Activated CD8-positive, alpha-beta T cell treated with anti-CD3 and anti-CD28 coated beads for 36 hours (primary cell): Measurements from ENCODE around the gene PNLIPRP2. TPM values are rescaled to one million over a fixed set of nuclear protein-coding genes. Genes with fewer than 3 reads are reported as not detected.

Source experiments
- ATAC-seq: fragments of 200-7000 bp; cut with Tn5 transposase; one replicate; pipeline ENCODE4 v1.10.0; 2021; ENCODE audit warnings: mild to moderate bottlenecking, moderate library complexity
- CTCF ChIA-PET: fragments of 350-600 bp; sonication (Branson Sonifier 250); formaldehyde crosslinking; loops from one replicate; lab custom pipeline; 2021; ENCODE audit warnings: antibody characterized with exemption; lab: Charles Lee
- POLR2A ChIA-PET: fragments of 350-600 bp; sonication (Branson Sonifier 250); formaldehyde crosslinking; loops from one replicate; lab custom pipeline; 2021; ENCODE audit warnings: antibody characterized with exemption; lab: Charles Lee
- DNase-seq: peaks from one replicate; pipeline ENCODE4 v3.0.0-alpha.2; 2020
- H3K27ac Mint-ChIP-seq: one replicate; pipeline ENCODE4 v1.8.0; 2021; ENCODE audit warnings: mild to moderate bottlenecking, mixed read lengths
- H3K27me3 Mint-ChIP-seq: one replicate; pipeline ENCODE4 v1.8.0; 2021; ENCODE audit warnings: mixed read lengths
- H3K36me3 Mint-ChIP-seq: one replicate; pipeline ENCODE4 v1.8.0; 2021; ENCODE audit warnings: low read depth, mixed read lengths
- H3K4me1 Mint-ChIP-seq: one replicate; pipeline ENCODE4 v1.8.0; 2021; ENCODE audit warnings: low read depth, mixed read lengths
- H3K4me3 Mint-ChIP-seq: one replicate; pipeline ENCODE4 v1.8.0; 2021; ENCODE audit warnings: mild to moderate bottlenecking, moderate library complexity, mixed read lengths
- H3K9me3 Mint-ChIP-seq: one replicate; pipeline ENCODE4 v1.8.0; 2021; ENCODE audit warnings: mixed read lengths
- intact Hi-C: fragments of 100-400 bp; cut with micrococcal nuclease; formaldehyde crosslinking; loops from one replicate; pipeline ENCODE4 v1.10.0; 2022
- total RNA-seq, 2 experiments: library from RNA; stranded (reverse); gene quantifications; one replicate each; pipeline ENCODE4 v1.2.3, GENCODE V29; 2021
- TF ChIP-seq, protein P1 (sequence below): fragments of 200-600 bp; IDR thresholded peaks from one replicate; pipeline ENCODE4 v1.8.0; 2022; ENCODE audit warnings: antibody characterized with exemption, mild to moderate bottlenecking

PNLIPRP2 gene
- total RNA-seq, 2 experiments from 2014 or later, result not detected

DNA sequence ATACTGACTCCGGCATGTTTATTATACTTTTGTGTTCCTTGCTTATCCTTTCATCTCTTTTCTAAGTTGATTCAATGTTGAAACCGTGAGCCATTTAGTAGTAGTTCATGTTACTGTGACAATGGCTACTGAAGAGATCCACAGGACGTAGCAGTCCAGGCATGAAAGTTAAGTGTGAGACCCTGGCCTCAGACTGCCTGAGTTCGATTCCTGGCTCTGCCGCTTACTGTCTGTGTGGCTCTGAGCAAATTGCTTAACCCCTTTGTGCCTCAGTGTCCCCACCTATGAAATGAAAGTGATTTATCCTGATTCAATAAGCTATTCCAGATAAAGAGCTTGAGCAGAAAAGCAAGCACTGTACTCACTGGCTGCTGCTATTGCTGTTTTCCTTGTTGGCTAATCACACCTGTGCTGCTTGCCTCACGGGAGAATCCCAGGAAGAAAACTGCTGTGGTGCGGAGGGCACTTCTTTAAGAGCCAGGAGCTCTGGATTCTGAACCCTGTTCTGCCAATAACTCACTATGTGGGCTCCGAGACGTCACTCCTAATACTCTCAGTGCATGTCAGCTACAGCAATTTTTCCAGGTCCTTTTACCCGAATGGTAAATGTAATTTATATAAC, 38.4 kb downstream of the PNLIPRP2 start:
- H3K4me1 Mint-ChIP-seq, result no peaks in the 10 kb centered on the region
- CTCF ChIA-PET, result interaction anchor here (0.9 to 1.0 kb wide), 2 partner anchors 23 to 515 kb away, joined by 3 read pairs; no protein-coding TSS in a partner anchor
- no peak overlapping the region for H3K4me3 Mint-ChIP-seq
- peaks cover 3% of the 10 kb centered on the region for H3K27me3 Mint-ChIP-seq
- ATAC-seq, result no peak
- POLR2A ChIA-PET, result no interaction called here
- intact Hi-C loops, result no loop called here
- TF ChIP-seq, protein P1, sequence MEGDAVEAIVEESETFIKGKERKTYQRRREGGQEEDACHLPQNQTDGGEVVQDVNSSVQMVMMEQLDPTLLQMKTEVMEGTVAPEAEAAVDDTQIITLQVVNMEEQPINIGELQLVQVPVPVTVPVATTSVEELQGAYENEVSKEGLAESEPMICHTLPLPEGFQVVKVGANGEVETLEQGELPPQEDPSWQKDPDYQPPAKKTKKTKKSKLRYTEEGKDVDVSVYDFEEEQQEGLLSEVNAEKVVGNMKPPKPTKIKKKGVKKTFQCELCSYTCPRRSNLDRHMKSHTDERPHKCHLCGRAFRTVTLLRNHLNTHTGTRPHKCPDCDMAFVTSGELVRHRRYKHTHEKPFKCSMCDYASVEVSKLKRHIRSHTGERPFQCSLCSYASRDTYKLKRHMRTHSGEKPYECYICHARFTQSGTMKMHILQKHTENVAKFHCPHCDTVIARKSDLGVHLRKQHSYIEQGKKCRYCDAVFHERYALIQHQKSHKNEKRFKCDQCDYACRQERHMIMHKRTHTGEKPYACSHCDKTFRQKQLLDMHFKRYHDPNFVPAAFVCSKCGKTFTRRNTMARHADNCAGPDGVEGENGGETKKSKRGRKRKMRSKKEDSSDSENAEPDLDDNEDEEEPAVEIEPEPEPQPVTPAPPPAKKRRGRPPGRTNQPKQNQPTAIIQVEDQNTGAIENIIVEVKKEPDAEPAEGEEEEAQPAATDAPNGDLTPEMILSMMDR, result no peak
- H3K36me3 Mint-ChIP-seq, result no peaks in the 10 kb centered on the region
- DNase-seq, result no peak
- no peaks in the 10 kb centered on the region for H3K9me3 Mint-ChIP-seq
- H3K27ac Mint-ChIP-seq, result no peak overlapping the region

DNA sequence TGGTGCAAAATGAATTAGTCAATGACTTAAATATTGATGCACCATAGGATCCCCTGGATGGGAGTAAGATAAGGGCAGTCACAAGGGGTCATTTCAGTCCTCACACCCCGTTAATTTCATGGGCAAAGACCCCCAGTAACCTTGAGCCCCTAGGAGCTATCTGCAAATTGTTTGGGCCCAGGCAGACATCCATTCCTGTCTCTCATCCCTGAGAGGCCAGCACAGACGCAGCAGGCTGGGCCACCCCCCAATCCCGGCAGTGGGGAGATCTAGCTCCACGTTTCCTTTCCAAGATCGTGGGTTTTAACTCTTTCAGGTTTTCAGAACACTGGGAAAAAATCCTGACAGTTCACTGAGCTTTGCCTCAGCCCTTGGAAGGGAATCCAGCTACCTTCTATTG, 40.1 kb downstream of the PNLIPRP2 start:
- TF ChIP-seq, protein P1, result no peak
- ChIA-PET CTCF (no interaction called here), POLR2A (no interaction called here)
- Mint-ChIP-seq H3K36me3 (no peaks in the 10 kb centered on the region), H3K4me3 (no peak overlapping the region), H3K9me3 (no peaks in the 10 kb centered on the region), H3K4me1 (no peaks in the 10 kb centered on the region), H3K27ac (no peak overlapping the region), H3K27me3 (no peaks in the 10 kb centered on the region)
- intact Hi-C loops, result no loop called here
- DNase-seq (no peak), ATAC-seq (no peak)

DNA sequence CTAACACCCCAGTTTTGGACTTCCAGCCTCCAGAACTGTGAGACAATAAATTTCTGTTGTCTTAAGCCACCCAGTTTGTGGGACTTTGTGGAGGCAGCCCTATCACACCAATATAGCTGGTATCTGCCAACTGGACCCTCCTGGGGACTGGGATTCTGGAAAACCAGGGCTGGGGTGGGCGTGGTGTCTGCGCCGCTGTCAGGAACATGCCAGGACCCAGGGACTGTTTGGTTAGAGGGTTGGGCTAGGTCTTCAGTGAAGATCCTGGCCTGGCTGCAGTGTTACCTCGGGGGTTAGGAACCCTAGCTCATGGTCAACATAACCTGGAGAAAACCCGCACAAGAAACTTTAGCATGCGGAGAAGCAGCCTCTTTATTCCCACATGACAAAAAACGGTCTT, 42.6 kb downstream of the PNLIPRP2 start:
- Mint-ChIP-seq H3K9me3 (peaks cover 2% of the 10 kb centered on the region), H3K36me3 (no peaks in the 10 kb centered on the region), H3K27ac (no peak overlapping the region), H3K4me1 (no peaks in the 10 kb centered on the region), H3K27me3 (peaks cover 7% of the 10 kb centered on the region), H3K4me3 (no peak overlapping the region)
- ATAC-seq (no peak), DNase-seq (no peak)
- CTCF ChIA-PET, result interaction anchor here (1.0 kb wide), 1 partner anchor 8 kb away, joined by 3 read pairs; no protein-coding TSS in a partner anchor
- TF ChIP-seq, protein P1, result no peak
- POLR2A ChIA-PET, result no interaction called here
- intact Hi-C loops, result no loop called here

DNA sequence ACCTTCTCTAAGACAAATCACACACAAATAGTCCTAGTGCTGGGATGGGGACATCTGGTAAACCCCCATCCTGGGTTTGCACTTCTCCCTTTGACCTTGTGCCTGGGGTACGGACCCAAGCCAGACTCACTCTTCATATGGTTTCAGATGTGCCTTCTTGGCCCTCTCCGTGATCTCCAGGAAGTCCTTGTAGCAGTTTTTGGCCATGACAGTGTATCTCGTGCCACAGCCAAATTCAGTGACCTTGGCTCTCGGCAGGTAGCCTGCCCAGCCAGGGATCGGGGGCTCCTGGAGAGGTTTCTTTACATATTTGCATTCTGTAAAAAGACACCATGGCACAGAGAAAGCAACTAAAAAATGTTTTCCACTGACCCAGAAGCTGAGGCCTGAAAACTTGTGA, 43.9 kb downstream of the PNLIPRP2 start:
- TF ChIP-seq, protein P1, result no peak
- ATAC-seq (no peak), DNase-seq (no peak)
- Mint-ChIP-seq H3K9me3 (peaks cover 2% of the 10 kb centered on the region), H3K36me3 (no peaks in the 10 kb centered on the region), H3K4me1 (no peaks in the 10 kb centered on the region), H3K4me3 (no peak overlapping the region), H3K27ac (no peak overlapping the region), H3K27me3 (peaks cover 14% of the 10 kb centered on the region)
- POLR2A ChIA-PET, result no interaction called here
- intact Hi-C loops, result no loop called here
- CTCF ChIA-PET, result no interaction called here

DNA sequence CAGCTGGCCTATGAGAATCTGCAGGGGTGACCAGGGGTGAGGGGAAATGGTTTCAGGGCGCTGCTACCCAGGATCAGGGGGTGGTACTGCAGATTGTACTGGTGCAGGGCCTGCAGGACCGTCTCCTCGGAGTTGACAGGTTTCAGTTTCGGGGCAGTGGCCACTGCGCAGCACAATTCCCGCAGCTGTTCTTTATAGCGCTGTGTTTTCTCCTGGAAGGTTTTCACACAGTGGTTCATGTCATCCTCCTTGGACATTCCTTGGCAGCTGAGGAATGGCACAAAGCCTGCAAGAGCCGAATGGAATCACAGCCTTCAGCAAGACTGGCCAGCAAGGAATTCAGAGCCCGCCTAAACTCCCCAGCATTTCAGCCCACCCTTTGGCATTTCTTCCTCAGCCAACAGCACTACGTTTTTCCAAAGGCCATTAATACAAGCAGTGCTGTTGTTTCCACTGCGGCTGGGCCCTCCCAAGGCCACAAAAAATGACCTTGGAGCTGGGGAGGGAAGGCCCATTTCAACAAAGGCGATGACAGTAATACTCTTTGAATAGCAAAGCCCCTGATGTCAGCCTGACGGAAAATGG, 44.9 kb downstream of the PNLIPRP2 start:
- Mint-ChIP-seq H3K27ac (no peak overlapping the region), H3K4me3 (no peak overlapping the region), H3K27me3 (peaks cover 18% of the 10 kb centered on the region), H3K9me3 (peaks cover 2% of the 10 kb centered on the region), H3K4me1 (no peaks in the 10 kb centered on the region), H3K36me3 (no peaks in the 10 kb centered on the region)
- CTCF ChIA-PET, result no interaction called here
- no peak for ATAC-seq
- POLR2A ChIA-PET, result no interaction called here
- no peak for DNase-seq
- TF ChIP-seq, protein P1, result no peak
- intact Hi-C loops, result no loop called here
